22Rv1 (cell line): ENCODE data around the gene ADCY7.

Experiments
- ZFX ChIP-seq: fragments of 450-650 bp; IDR thresholded peaks from 2 replicates; pipeline ENCODE4 v1.6.1; 2017; ENCODE audit warnings: antibody characterized with exemption, borderline replicate concordance
- TF ChIP-seq, protein P1 (sequence below): fragments of 450-650 bp; IDR thresholded peaks from 2 replicates; pipeline ENCODE4 v1.5.1; 2017; ENCODE audit warnings: mild to moderate bottlenecking

DNA sequence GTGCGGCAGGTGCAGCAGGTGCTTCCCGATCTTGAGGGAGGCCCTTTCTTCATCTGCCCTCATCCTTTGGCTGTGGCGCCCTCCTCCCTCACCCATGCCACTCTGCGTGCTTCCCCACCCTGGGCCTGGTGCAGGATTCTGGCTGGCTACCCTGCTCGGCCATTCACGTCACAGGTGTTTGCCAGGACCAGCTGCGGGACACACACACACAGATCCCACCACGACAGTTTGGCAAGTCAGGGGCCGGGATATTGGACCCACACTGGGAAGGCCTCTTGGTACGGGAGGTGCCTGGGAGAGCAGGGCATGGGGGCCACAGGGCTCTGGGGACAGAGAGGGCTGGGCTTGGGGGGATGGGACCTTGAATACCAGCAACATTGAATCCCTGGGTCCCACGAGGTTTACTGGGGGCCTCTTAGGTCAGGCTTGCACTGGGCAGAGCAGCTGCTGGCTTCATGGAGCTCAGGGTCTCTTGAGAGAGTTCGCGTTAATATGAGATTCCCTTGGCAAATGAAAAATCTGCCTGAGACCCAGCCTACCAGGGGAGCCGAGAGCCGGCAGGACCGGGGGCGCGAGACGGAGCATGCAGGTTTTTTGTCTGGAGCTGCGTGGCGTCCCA lies 15.1 kb downstream of the ADCY7 start:
- TF ChIP-seq, protein P1, sequence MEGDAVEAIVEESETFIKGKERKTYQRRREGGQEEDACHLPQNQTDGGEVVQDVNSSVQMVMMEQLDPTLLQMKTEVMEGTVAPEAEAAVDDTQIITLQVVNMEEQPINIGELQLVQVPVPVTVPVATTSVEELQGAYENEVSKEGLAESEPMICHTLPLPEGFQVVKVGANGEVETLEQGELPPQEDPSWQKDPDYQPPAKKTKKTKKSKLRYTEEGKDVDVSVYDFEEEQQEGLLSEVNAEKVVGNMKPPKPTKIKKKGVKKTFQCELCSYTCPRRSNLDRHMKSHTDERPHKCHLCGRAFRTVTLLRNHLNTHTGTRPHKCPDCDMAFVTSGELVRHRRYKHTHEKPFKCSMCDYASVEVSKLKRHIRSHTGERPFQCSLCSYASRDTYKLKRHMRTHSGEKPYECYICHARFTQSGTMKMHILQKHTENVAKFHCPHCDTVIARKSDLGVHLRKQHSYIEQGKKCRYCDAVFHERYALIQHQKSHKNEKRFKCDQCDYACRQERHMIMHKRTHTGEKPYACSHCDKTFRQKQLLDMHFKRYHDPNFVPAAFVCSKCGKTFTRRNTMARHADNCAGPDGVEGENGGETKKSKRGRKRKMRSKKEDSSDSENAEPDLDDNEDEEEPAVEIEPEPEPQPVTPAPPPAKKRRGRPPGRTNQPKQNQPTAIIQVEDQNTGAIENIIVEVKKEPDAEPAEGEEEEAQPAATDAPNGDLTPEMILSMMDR: no peak
- TF ChIP-seq ZFX: no peak
